Endothelial cell of umbilical vein (primary cell): Measurements from ENCODE around the gene GMCL1. TPM values are rescaled to one million over a fixed set of nuclear protein-coding genes. Genes with fewer than 3 reads are reported as not detected.

ENCODE experiments used
- BruUV-seq: library from RNA; stranded (reverse); fragments of 400-500 nt; replicated peaks from 2 replicates; lab custom pipeline; 2021; lab: Mats Ljungman, UMichigan
- CTCF ChIA-PET: fragments of 300-600, 350-600 bp; sonication (Branson Sonifier 250); formaldehyde crosslinking; loops from one replicate; lab custom pipeline; 2021; ENCODE audit warnings: antibody characterized with exemption, inconsistent platforms; lab: Charles Lee
- POLR2A ChIA-PET: fragments of 300-600, 350-600 bp; sonication (Branson Sonifier 250); formaldehyde crosslinking; loops from one replicate; lab custom pipeline; 2021; ENCODE audit warnings: antibody characterized with exemption, inconsistent platforms; lab: Charles Lee
- DNase-seq: peaks from one replicate; pipeline ENCODE4 v3.0.0-alpha.2; 2011; ENCODE audit warnings: low read depth, low spot score
- FAIRE-seq: peaks from 2 replicates; lab custom pipeline; 2011; peaks lifted over from hg19 to GRCh38; lab: Jason Lieb, UNC
- H2AFZ ChIP-seq: 2 replicates; pipeline ENCODE4 v1.6.0; 2012; ENCODE audit warnings: low read depth, low read length, control low read depth, inconsistent platforms
- H3K27ac ChIP-seq: 2 replicates; pipeline ENCODE4 v1.5.1; 2011; ENCODE audit warnings: low read depth, mild to moderate bottlenecking, control low read depth, low read length, moderate library complexity; ENCODE audit not compliant: insufficient read depth
- H3K27me3 ChIP-seq, 2 experiments: 2 replicates each; pipeline versions ENCODE4 v1.6.0 to v1.6.1; 2011; ENCODE audit warnings: low read length in 2 of 2, mixed read lengths in 1 of 2; ENCODE audit not compliant: control insufficient read depth in 2 of 2, insufficient read depth in 2 of 2
- H3K36me3 ChIP-seq, 2 experiments: 2 replicates in 1 of 2; 3 replicates in 1 of 2; pipeline ENCODE4 v1.5.1; 2011; ENCODE audit warnings: low read length in 2 of 2, mild to moderate bottlenecking in 1 of 2, moderate library complexity in 1 of 2; ENCODE audit not compliant: control insufficient read depth in 2 of 2, insufficient read depth in 2 of 2; ENCODE audit errors: extremely low read depth in 1 of 2
- H3K4me1 ChIP-seq: 3 replicates; pipeline ENCODE4 v1.5.1; 2011; ENCODE audit warnings: mild to moderate bottlenecking, low read length; ENCODE audit not compliant: control insufficient read depth, insufficient read depth; ENCODE audit errors: extremely low read depth
- H3K4me2 ChIP-seq: 2 replicates; pipeline ENCODE4 v1.6.1; 2011; ENCODE audit warnings: low read length, control low read depth, mixed read lengths; ENCODE audit not compliant: insufficient read depth
- H3K4me3 ChIP-seq, 3 experiments: fragments of 200-600 bp in 1 of 3; sonication (generic), shearing (Covaris generic) in 1 of 3; replicated peaks in 1 of 3; 2 replicates each; pipeline ENCODE4 v1.5.1; 2011 to 2016; ENCODE audit warnings: control low read depth in 3 of 3, low read length in 3 of 3, mild to moderate bottlenecking in 2 of 3, inconsistent platforms in 1 of 3, low read depth in 1 of 3, moderate library complexity in 1 of 3; ENCODE audit not compliant: insufficient read depth in 1 of 3
- H3K79me2 ChIP-seq: 2 replicates; pipeline ENCODE4 v1.6.0; 2012; ENCODE audit warnings: low read length, inconsistent platforms; ENCODE audit not compliant: control insufficient read depth, insufficient read depth
- H3K9ac ChIP-seq: replicated peaks from 2 replicates; pipeline ENCODE3; 2011; ENCODE audit warnings: low read length, control low read depth; ENCODE audit not compliant: insufficient read depth; ENCODE audit errors: extremely low read depth
- H3K9me1 ChIP-seq: replicated peaks from 3 replicates; pipeline ENCODE4 v1.6.0; 2011; ENCODE audit warnings: mild to moderate bottlenecking, low read length; ENCODE audit not compliant: control insufficient read depth, insufficient read depth; ENCODE audit errors: extremely low read depth
- H3K9me3 ChIP-seq: replicated peaks from 2 replicates; pipeline ENCODE4 v1.5.1; 2012; ENCODE audit warnings: low read length, inconsistent platforms; ENCODE audit not compliant: control insufficient read depth, insufficient read depth
- H4K20me1 ChIP-seq: replicated peaks from 2 replicates; pipeline ENCODE3; 2011; ENCODE audit warnings: mild to moderate bottlenecking, low read length; ENCODE audit not compliant: control insufficient read depth, insufficient read depth; ENCODE audit errors: extremely low read depth
- EZH2 ChIP-seq: IDR thresholded peaks from 2 replicates; pipeline ENCODE4 v1.6.1; 2012; ENCODE audit warnings: borderline replicate concordance, low read depth, mild to moderate bottlenecking, moderate library complexity, low read length, inconsistent platforms; ENCODE audit not compliant: severe bottlenecking
- FOS ChIP-seq: IDR thresholded peaks from 2 replicates; pipeline ENCODE4 v1.6.1; 2011; ENCODE audit warnings: mild to moderate bottlenecking, low read length, moderate library complexity, borderline replicate concordance; ENCODE audit not compliant: insufficient read depth
- GATA2 ChIP-seq: IDR thresholded peaks from 2 replicates; pipeline ENCODE4 v1.7.0; 2011; ENCODE audit warnings: low read depth, mild to moderate bottlenecking, moderate library complexity, mixed read lengths, low read length; ENCODE audit not compliant: insufficient read length, insufficient read depth
- JUN ChIP-seq: IDR thresholded peaks from 2 replicates; pipeline ENCODE4 v1.6.1; 2011; ENCODE audit warnings: borderline replicate concordance, low read depth; ENCODE audit not compliant: insufficient read length, insufficient read depth
- MYC ChIP-seq: IDR thresholded peaks from one replicate; pipeline ENCODE4 v1.6.1; 2011; ENCODE audit warnings: mild to moderate bottlenecking, low read depth, low read length
- POLR2A ChIP-seq: IDR thresholded peaks from 2 replicates; pipeline ENCODE4 v1.6.1; 2012; ENCODE audit warnings: low read depth, mild to moderate bottlenecking, control low read depth, low read length
- POLR2AphosphoS5 ChIP-seq: IDR thresholded peaks from 2 replicates; pipeline ENCODE4 v1.6.1; 2012; ENCODE audit warnings: low read depth, mild to moderate bottlenecking, control low read depth, low read length, moderate library complexity; ENCODE audit not compliant: insufficient read depth
- dilution Hi-C: fragments of 300-500 bp; cut with MboI; formaldehyde crosslinking; loops from one replicate; pipeline ENCODE4 v1.15.0; 2019; ENCODE audit warnings: low sequenced_read_pairs; ENCODE audit not compliant: extremely low pct_ligation_motif_present
- intact Hi-C: fragments of 100-400 bp; cut with micrococcal nuclease; formaldehyde crosslinking; loops from one replicate; pipeline ENCODE4 v1.10.0; 2022
- polyA plus RNA-seq, 4 experiments: library from polyadenylated mRNA; depleted of rRNA in 3 of 4; stranded (reverse) in 3 of 4; unstranded in 1 of 4; fragments of >200 nt; gene quantifications; 2 replicates each; pipeline versions ENCODE4 v1.2.1 to v1.2.3, GENCODE V29; 2011 to 2012; ENCODE audit warnings: missing spikeins in 1 of 4
- total RNA-seq: library from RNA; stranded (reverse); gene quantifications from 2 replicates; pipeline ENCODE4 v1.2.3, GENCODE V29; 2021
- TF ChIP-seq, protein P1 (sequence below), 2 donors: IDR thresholded peaks; 1 replicate in 1 of 2; 2 replicates in 1 of 2; pipeline ENCODE4 v1.5.1; 2011; ENCODE audit warnings: low read length in 2 of 2, mild to moderate bottlenecking in 2 of 2, moderate library complexity in 2 of 2, control low read depth in 1 of 2, inconsistent platforms in 1 of 2, low read depth in 1 of 2; ENCODE audit not compliant: insufficient read depth in 1 of 2; ENCODE audit errors: extremely low read depth in 1 of 2
- TF ChIP-seq, protein P2 (sequence below): IDR thresholded peaks from 2 replicates; pipeline ENCODE4 v1.6.1; 2011; ENCODE audit not compliant: insufficient read depth, insufficient read length

The GMCL1 gene
- total and polyA plus RNA-seq, 2 donors (not counting 3 experiments of a cell fraction or from before 2014, with no cell fraction given) = 4.2 to 14.6 TPM

DNA sequence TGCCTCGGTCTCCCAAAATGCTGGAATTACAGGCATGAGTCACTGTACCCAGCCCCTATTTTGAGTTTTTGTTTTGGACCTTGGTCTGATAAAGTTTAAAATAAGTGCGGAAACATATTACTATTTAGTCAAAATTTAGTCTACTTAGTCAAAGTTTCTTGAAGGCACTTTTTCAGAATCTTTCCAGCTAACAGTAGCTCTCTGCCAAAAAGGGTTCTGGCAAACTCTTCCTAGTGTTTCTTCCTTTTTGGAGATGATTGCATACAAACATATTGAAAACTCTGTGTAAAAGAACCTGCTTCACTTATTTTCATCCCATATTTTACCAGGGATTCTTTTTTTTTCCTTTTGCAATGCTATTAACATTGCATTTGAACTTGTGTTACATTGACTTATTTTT is 28.8 kb downstream of the GMCL1 start:
- peaks cover 2% of the 10 kb centered on the region for H3K9me1 ChIP-seq
- dilution Hi-C loops = no loop called here
- no peak for DNase-seq
- ChIA-PET POLR2A (no interaction called here), CTCF (interaction anchor here (1.6 kb wide), 1 partner anchor 133 kb away, joined by 10 read pairs; no protein-coding TSS in a partner anchor)
- no peak overlapping the region for H3K27ac ChIP-seq
- no peak overlapping the region for H2AFZ ChIP-seq
- no peaks in the 10 kb centered on the region for H3K9me3 ChIP-seq
- no peaks in the 10 kb centered on the region for H3K27me3 ChIP-seq
- no TSS peak for BruUV-seq
- no peak for FAIRE-seq
- TF ChIP-seq EZH2 (no peak), GATA2 (no peak), MYC (no peak), POLR2AphosphoS5 (no peak), JUN (no peak), POLR2A (no peak), FOS (no peak)
- TF ChIP-seq, protein P1, sequence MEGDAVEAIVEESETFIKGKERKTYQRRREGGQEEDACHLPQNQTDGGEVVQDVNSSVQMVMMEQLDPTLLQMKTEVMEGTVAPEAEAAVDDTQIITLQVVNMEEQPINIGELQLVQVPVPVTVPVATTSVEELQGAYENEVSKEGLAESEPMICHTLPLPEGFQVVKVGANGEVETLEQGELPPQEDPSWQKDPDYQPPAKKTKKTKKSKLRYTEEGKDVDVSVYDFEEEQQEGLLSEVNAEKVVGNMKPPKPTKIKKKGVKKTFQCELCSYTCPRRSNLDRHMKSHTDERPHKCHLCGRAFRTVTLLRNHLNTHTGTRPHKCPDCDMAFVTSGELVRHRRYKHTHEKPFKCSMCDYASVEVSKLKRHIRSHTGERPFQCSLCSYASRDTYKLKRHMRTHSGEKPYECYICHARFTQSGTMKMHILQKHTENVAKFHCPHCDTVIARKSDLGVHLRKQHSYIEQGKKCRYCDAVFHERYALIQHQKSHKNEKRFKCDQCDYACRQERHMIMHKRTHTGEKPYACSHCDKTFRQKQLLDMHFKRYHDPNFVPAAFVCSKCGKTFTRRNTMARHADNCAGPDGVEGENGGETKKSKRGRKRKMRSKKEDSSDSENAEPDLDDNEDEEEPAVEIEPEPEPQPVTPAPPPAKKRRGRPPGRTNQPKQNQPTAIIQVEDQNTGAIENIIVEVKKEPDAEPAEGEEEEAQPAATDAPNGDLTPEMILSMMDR (IDR thresholded peaks at IDR 0.05; ENCODE audit: extremely low read depth in 1 of 2, insufficient read depth in 1 of 2, low read depth in 1 of 2, low read length in 2 of 2) = no peak
- TF ChIP-seq, protein P2, sequence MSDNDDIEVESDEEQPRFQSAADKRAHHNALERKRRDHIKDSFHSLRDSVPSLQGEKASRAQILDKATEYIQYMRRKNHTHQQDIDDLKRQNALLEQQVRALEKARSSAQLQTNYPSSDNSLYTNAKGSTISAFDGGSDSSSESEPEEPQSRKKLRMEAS = no peak
- H3K4me3 ChIP-seq = no peak overlapping the region
- H3K4me2 ChIP-seq = no peak overlapping the region
- intact Hi-C loops = no loop called here
- no peak overlapping the region for H3K9ac ChIP-seq
- H3K79me2 ChIP-seq = no peaks in the 10 kb centered on the region
- no peaks in the 10 kb centered on the region for H3K4me1 ChIP-seq
- no peaks in the 10 kb centered on the region for H4K20me1 ChIP-seq
- no peaks in the 10 kb centered on the region for H3K36me3 ChIP-seq
